GM12875 (cell line): ENCODE data around the gene SMKR1.

Source experiments
- H3K4me3 ChIP-seq: one replicate; pipeline ENCODE4 v1.5.1; 2011; ENCODE audit warnings: low read depth, low read length, control low read depth
- TF ChIP-seq, protein P1 (sequence below): IDR thresholded peaks from 2 replicates; pipeline ENCODE4 v1.5.1; 2011; ENCODE audit warnings: low read depth, mild to moderate bottlenecking, control low read depth, inconsistent platforms, low read length, moderate library complexity, borderline replicate concordance; ENCODE audit not compliant: insufficient read depth

Gene SMKR1

DNA sequence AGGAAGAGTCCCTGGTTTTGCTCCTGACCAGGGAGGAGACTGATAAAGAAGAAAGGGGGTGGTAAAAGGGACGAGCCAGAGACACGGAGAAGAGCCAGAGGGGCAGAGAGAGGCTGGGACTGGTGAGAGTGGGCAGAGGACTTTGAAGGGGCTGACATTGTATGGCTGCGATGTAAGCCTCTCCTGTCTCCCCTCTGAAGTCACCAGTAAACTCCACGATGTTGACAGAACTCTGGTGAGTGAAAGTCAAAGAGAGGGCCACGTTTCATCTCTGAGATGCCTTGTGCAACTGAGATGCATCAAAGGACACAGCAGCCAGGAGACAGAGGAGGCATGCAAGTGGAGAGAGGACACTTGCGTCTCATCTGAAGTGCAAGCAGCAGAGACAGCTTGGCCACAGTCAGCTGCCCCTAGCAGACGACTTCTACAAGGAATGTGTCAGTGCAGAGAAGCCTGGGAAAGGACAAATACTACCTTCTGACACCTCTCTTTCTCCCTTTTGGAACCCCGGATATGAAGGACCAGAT is 54.3 kb downstream of the SMKR1 start:
- no peak overlapping the region for H3K4me3 ChIP-seq
- TF ChIP-seq, protein P1, sequence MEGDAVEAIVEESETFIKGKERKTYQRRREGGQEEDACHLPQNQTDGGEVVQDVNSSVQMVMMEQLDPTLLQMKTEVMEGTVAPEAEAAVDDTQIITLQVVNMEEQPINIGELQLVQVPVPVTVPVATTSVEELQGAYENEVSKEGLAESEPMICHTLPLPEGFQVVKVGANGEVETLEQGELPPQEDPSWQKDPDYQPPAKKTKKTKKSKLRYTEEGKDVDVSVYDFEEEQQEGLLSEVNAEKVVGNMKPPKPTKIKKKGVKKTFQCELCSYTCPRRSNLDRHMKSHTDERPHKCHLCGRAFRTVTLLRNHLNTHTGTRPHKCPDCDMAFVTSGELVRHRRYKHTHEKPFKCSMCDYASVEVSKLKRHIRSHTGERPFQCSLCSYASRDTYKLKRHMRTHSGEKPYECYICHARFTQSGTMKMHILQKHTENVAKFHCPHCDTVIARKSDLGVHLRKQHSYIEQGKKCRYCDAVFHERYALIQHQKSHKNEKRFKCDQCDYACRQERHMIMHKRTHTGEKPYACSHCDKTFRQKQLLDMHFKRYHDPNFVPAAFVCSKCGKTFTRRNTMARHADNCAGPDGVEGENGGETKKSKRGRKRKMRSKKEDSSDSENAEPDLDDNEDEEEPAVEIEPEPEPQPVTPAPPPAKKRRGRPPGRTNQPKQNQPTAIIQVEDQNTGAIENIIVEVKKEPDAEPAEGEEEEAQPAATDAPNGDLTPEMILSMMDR = no peak

GRCh38 chr7:129557686-129558481 is 55.6 kb downstream of the SMKR1 start:
- no peak overlapping the region for H3K4me3 ChIP-seq
- TF ChIP-seq, protein P1 = no peak

GRCh38 chr7:129559564-129559963 is 57.2 kb downstream of the SMKR1 start:
- no peak overlapping the region for H3K4me3 ChIP-seq
- TF ChIP-seq, protein P1 = no peak

- TF ChIP-seq, protein P1 = no peak
- H3K4me3 ChIP-seq = no peak overlapping the region
Observed at GRCh38 chr7:129560831-129561230, 58.5 kb downstream of the SMKR1 start.

GRCh38 chr7:129561677-129562359 is 59.5 kb downstream of the SMKR1 start:
- TF ChIP-seq, protein P1 = no peak
- no peak overlapping the region for H3K4me3 ChIP-seq
